Inflammatory macrophage treated with lipopolysaccharide for 1 hour (primary cell): ENCODE data around the gene PLEKHM3.
A peak's percentile ranks its signal among the peaks of the same experiment; 100 is the strongest.
"Not testable (repeated sequence)": the region's sequence is repeated elsewhere in the genome, so short reads cannot be mapped to it uniquely, and the experiment has no call there.

Source experiments
- DNase-seq, 2 donors: peaks; one replicate each; pipeline ENCODE4 v3.0.0-alpha.2; 2020 to 2022

Gene PLEKHM3

DNA sequence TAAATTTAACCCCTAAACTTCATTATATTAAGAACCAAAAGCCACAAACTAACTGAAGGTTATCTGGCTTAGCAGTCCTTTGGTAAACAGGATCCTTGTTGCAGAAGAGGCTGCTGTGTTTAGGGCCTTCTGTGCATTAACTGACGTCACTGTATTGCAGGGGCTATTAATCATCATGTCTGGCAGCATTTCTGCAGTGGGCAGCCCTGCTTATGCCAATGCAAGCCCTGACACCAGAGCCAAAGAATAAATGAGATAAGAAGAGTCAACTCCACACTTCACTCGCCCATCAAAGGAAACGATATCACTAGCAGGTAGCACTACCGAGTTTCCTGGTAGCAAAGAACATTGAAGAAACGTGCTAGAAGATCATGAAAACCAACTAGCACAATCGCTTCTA lies 110.6 kb downstream of the PLEKHM3 start:
- no peak for DNase-seq

DNA sequence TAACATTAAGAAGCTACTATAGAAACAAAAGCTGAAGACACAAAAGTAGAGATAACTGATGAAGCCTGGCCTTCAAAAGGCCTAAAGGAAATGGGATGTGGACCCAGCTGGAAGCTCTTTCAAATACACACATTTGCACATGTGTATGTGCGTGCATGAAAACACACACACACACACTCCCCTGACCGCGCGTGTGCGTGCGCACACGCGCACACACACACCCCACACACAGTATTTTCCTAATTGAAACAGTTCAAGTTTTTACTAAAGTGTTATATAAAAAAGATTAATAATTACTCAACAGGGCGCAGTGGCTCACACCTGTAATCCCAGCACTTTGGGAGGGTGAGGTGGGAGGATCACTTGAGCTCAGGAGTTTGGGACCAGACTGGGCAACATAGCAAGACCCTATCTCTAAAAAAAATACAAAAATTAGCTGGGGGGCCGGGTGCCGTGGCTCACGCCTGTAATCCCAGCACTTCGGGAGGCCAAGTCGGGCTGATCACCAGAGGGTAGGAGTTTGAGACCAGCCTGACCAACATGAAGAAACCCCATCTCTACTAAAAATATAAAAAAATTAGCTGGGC lies 111.5 kb downstream of the PLEKHM3 start:
- DNase-seq, result no peak

DNA sequence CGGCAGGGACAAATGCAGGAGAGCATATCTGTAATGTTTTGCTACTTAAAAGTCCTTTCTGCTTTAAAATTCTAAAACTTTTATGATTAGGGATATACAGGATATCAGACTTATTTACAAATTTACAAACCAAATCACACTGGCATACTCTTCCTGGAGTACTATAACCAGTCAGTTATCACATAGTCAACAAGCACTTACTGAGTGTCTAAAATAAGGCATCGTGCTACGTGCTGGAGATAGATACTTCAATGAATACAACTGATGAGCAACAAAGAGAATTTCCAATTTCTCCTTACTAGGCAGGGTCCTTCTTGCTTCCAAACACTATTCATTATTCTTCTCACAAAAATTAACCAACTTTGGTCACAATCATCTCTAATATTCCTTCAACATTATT lies 113.5 kb downstream of the PLEKHM3 start:
- DNase-seq, result no peak

DNA sequence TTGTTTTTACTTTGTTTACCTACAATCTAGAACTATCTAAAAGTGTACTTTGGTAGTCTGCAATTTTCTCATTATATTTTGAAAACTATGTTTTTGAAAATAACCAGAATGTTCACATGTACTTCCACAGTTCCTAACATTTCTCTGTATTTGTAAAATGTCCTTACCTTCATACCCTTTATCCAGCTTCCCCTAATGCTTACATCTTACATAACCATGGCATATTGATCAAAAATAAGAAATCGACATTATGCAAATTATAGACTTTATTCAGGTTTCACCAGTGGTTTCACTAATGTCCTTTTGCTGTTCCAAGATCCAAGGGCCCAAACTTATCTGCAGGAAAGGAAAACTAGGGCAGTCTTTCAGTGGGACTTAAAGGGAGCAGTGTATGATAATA lies 114.1 kb downstream of the PLEKHM3 start:
- DNase-seq, result no peak

DNA sequence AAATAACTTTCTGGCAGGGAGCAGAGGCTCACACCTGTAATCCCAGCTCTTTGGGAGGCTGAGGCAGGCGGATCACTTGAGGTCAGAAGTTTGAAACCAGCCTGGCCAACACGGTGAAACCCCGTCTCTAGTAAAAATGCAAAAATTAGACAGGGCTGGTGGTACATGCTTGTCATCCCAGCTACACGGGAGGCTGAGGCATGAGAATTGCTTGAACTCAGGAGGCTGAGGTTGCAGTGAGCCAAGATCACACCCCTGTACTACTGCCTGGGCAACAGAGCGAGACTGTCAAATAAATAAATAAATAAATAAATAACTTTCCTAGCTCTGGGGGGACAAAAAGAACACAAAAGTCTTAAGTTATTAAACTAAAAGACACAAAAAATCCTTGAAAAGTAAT lies 118.8 kb downstream of the PLEKHM3 start:
- DNase-seq, result not testable (repeated sequence)

DNA sequence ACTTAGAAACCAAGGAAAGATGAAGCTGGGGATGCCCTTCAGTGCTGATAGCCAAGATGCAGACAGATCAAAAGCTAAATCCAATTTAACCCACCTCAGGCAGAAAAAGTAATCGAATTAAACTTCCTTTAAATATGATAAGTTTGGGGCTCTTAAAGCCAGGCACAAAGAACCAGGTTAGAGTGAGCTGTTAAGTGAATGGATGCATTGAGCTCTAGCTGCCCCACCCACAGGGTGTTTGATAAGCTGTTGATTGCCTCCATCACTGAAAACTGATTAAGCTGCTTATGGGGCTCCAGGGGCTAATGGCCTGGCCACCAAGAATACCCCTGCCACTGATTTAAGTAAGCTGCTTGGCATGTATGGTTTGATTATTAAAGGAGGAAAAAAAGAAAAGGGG lies 119.8 kb downstream of the PLEKHM3 start:
- no peak for DNase-seq

DNA sequence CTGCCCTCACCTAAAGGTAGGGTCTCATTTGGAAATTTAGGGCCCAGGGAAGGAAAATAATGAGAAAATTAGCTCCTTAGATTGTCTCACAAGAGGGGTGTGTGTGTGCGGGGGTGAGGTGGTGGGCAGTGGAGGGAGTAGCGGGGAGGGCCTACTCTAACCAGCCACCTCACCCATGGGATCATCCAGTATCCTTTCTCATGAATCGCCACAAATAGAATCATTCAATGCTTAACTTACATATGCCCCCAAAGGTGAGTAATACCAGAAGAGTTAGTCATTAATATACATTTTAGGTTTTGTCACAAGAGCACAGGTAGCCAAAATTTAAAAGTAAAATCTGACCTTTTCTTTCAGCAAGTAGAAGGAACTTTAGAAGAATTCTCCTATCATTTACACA lies 122.1 kb downstream of the PLEKHM3 start:
- DNase-seq, result no peak

DNA sequence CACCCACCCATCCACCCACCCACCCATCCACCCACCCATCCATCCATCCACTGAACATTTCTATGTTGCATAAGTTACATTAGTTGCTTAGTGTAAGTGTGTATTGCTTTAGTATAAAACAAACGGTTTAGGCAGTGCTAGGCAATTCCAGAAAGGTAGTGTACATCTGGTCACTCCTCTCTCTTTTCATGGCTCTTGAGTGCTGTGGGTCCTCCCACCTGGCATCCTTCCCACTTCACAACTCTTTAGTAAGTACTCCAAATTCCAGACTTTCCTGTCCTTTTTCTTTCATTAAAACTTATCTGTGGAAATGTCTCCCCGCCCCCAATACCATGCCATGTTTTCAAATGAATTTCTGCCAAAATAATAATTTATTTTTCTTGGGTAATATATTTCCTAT lies 122.5 kb downstream of the PLEKHM3 start:
- DNase-seq, result no peak

DNA sequence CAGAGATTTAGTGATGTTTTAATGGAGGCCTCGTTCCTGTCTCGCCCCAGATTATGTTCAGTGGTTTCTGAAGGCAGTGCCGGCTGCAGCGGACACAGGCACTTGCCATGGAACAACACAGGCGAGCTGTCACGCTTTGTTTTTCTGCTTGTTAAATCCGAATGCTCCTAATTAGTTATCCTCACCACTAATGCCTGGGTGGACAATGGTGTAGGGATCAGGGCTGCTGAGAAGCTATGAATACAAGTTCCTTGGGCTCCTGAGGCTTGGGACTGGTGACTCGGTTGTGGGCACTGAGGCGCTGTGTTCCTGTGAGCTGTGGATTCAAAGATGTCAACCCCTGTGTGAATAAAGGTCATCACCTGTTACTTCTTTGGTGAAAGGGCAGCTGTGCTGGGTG lies 123.5 kb downstream of the PLEKHM3 start:
- no peak for DNase-seq

DNA sequence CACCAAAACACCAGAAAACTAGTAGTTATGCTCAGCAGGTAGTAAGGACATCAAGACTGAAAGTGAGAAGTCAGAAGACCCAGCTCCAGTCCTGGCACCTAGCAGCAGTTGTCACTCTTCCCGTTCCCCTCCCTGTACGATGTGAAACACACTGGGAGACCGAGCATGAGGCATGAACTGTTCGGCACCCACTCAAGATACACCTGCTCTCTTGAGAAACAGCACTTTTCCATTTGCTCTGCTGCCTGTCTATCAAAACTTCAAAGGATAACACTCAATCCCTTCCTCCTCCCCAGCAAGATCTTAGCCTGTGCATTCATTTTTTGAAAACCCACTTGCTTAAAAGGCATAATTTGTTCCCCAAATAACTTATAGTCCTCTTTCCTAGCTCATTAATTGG lies 123.9 kb downstream of the PLEKHM3 start:
- DNase-seq, result no peak

DNA sequence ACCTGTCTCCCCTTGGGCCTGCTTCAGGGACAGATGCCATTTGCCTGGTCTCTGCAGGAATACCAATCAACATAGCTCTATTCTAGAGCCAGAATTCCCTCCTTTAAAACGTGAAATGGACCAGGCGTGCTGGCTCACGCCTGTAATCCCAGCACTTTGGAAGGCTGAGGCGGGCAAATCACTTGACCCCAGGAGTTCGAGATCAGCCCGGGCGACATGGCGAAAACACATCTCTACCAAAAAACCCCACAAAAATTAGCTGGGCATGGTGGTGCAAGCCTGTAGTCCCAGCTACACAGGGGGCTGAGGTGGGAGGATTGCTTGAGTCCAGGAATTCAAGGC lies 127.0 kb downstream of the PLEKHM3 start:
- DNase-seq, result no peak

DNA sequence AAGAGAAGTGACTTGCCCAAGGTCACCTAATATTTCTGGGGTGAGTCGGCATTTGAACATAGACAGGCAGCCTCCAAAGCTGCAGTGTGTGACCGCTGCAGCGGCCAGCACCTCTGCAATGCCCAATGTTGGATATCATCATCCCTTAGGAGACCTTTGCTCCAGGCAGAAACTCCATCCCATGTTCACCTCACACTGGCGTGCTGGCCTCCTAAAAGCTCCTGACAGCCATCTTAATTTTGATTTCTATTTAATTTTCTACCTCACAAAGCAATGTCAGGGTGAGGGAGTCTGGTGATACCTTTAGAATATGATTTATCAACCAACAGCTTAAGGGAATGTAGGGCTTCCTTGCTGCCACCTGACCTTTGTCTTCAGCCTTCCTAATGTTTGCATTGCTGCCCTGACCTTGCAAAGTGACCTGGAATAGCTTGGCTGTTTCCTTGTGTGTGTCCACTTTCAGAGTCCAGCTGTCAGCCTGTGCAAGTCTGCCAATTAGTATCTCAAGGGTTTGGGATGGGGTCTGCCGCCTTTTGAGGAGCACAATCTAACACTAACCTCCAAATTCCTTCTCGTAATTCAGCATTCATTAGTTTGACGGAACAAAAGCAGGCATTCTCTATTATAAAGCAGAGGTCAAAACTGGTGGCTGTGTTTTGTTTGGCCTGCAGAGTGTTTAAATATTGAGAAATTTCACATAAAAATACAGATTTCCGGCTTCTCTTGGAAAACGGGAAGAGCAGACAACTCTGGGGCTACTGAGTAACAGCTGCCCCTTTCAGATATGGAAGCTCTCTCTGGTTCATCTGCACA lies 127.6 kb downstream of the PLEKHM3 start:
- DNase-seq, result no peak

DNA sequence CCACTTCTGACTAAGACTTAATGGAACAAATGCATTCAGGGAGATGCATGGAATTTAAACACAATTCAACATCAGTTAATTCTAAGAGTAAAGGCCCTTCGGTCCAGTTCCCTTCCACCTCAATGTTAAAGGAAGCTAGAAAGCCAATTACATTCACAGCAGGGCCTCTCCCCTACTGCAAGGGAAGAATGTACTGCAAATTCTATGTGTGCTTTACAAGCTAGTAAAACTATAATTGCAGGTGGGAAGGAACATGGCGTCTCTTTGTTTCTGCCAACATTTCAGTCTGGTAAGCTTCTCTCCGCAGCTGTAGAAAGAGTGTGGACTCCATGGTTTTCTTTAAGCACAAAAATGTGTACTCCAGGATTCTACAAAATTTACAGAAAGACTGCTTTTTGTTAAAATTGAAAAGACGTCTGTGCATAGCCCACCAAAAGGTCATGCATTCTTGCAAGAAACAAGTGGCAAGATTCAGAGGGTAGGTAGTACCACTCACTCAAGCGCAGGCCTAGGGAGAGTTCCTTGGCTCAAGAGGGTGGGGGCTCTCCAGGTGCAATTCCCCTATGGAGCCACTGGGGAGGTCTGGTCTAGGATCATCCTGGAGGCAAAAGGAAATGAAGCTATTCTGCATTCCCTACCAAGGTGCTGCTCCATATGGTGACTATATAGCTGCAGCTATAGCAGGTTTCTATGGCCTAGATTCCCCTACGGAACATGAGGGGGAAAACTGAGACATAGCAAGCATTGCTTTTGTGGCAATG lies 128.6 kb downstream of the PLEKHM3 start:
- DNase-seq, result no peak

DNA sequence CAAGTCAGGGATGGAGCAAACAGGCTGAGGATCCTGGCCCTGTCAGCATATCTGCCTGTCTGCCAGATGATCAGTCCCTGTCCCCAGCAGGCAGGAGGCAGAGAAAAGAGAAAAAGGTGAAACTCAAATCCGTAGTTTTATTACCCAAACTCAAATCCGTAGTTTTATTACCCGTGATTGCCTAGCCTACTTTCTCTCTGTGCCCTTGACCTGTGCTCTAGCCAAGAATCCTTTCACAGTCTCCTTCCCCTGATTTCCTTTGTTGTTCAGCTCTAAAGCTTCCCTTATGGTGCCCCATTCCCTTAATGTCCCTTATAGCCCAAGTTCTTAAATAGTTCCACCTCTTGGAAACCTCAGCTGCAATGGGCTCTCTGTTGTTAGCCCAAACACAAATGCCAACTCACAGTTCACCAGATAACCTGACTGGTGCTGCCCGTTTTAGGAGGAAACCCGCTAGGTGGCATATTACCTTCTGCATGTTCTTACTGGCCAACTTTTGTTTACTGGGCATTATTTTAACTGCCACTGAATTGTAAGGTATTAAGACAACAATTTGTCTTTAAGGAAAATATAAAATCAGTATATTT lies 130.0 kb downstream of the PLEKHM3 start:
- DNase-seq, result no peak

DNA sequence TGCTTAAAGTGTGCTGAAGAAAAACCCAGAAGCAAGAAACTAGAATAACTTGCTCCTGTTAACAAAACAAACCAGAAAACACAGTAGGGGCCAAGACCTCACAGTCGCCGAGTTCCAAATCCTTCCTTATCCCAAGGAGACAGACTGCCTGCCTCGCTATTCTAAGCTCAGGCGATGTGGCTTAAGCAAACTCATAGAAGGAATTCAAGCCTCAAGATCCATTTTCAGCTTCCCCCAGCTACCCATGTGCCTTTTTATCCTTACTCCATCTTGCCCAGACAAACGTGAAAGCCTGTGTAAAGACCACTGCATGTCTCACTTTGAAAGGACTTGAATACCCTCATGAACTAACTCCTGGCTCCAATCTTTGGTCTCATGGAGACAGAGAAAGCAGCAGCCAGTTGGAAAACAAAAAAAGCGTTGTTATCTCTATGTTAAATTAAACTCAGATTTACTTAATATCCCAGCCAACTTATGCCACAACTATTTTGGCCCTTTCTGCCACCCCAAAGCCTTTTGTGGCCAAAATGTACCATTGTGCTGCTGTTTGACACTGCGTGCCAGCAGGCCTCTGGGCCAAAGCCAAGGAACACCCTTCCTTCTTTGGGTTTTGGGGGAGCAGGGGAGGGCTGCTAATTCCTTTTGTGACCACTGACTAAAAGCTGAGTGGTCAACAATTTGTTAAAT lies 132.5 kb downstream of the PLEKHM3 start:
- no peak for DNase-seq

DNA sequence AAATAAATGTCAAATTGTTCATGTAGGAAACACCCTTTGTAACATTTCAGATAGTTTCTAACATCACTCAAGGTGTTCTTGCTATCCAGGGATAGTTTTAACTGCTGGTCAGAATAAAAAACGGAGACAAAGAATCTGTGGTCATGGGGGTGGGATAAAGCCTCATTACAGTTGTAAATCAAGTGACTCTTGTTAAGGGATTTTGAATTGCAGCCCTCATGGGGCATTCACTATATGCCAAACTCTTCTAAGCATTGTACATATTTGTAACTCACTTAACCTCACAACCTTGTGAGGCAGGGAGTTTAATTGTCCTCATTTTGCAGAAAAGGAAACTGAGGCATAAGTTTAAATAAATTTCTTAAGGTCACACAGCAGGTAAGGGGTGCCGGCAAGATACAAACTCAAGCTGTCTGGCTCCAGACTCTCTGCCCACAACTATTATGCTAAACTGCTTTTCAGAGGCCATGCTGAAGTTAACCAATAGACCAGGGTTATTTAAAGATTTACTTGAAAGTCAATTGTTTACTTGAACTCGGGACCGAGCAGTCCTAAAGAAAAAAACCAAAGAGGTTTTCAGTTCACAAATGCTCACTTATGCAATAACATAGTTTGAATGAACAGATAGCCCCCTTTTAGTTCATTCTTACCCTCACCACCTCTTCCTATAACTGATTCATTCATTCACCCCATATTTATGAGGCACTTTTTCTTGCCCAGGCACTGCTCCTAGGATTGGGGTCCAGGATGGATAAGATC lies 134.1 kb downstream of the PLEKHM3 start:
- DNase-seq, result no peak

DNA sequence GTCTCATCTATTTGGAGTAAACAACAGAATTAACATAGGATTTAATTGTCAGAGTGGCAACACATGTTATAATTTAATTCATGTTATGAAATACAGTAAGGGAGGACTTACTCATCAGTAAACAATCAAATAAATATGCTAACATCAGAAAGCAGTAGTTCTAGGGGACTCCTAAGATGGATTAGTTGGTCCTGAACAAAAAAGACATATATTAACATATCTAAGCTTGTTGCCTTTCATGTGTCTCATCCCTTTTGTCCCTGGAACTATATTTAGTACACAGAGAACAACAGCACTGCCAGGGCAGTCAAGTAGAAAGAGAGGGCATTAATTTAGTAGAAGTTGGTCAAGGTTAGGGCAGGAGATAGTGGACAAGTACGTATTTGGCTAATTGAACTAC lies 137.8 kb downstream of the PLEKHM3 start:
- DNase-seq, result no peak

DNA sequence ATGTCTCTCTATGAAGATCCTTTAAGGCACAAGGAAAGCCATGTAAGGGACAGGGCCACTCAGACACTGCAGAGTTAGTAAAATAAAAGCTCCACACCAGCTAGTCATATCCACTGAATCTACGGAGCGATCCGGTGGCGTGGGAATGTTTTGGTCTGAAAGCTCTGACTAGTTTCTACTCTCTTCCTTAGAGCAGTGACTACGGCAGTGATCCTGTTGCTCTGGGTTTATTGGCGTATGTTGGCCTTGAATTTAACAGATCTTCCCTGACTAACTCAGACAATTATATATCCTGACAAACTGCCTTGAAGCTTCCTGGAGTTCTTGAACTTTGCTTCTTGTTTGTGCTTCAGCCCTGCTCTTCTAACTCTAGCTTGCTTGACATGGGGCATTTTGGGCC lies 140.3 kb downstream of the PLEKHM3 start:
- DNase-seq, result no peak

DNA sequence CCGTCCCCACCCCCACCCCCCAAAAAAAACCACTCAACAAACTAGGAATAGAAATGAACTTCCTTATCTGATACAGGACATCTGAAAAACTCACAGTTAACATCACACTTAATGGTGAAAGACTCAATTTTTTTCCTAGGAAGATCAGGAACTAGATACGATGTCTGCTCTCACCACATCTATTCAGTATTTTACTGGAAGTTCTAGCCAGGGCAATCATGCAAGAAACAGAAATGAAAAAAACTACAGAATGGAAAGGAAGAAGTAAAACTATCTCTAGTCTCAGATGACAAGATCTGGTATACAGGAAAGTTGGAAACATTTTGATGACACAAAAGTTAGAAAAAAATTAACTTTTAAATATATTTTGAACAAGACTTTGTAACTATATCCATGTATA lies 141.2 kb downstream of the PLEKHM3 start:
- DNase-seq, result peak in 1 of 2 donors; percentile 19

DNA sequence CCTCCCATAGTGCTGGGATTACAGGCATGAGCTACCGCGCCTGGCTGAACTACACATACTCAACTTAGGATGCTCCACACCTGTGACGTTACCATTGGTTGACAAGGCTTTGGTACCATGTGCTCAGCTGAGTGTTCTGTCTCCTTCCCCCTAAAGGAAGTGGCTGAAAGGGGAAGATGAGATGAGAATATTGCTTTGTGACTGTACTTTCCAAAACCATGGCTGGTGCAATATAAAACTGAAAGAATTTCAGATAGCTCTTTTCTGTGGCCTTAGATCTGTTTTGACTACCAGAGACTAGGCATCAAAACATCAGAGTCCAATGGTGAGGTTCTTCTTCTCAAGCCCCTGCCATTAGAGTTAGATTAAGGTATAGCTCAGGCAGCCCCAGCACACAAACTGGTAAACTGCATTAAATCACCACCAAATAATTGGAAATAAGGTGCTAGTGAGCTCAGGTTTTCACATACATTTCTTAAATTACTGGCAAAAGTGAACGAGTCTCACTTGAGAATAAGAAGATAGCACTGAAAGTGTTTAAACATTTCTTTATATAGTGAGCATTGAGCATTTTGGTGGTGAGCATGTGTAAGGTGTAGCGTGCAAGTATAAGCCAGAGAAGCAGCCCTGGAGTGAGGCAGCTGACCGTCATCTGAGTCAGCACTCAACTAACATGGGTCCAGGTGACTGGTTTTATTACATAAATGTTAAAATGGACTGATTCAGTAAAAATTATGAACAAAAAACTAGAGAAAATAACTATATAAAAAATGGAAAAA lies 142.1 kb downstream of the PLEKHM3 start:
- DNase-seq, result peak; percentile 37 to 63

DNA sequence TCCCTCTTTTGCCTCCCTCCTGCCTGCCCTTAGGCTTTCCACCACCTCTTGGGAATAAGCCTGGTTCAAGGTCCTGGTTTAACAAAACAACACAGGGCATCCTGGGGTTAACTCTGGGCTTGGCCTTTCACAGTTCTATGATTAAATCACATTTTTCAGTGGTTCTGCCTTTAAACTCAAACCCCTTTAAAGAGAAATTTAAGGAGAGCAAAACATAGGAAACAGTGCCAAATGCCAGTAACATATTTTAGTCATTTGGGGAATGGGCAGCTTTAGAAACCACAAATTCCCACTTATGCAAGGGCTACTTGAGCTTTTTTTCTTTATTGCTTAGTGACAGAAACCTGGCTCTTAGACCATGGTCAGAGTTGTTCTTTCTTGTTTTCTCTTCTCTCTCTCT lies 143.4 kb downstream of the PLEKHM3 start:
- no peak for DNase-seq

DNA sequence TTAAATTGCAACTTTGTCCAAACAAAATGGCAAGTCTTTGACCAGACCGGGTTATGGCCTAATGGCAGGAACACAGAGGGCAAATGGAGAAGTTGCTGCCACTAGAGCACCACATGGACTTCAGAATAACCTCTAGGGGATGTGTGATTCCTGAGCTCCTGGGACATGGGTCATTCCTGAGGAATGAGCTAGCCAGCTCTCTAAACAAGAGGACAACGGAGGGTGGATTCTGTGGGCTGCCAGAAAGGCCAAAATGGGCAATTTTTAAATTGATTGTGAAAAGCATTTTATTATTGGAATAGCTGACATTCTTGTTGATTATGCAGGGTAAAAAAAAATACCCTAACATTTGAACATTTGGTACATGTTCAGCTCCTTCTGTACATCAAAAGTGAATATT lies 145.8 kb downstream of the PLEKHM3 start:
- DNase-seq, result no peak
